Fibroblast of lung (primary cell): ENCODE results near the gene MYO18B. TPM values are rescaled to one million over a fixed set of nuclear protein-coding genes. Genes with fewer than 3 reads are reported as not detected.

Experiments
- DNase-seq, 2 donors: peaks; one replicate each; pipeline versions ENCODE4 v3.0.0 to v3.0.0-alpha.2; 2010; ENCODE audit warnings: low read depth in 2 of 2
- H2AFZ ChIP-seq: 2 replicates; pipeline ENCODE4 v1.5.1; 2012; ENCODE audit warnings: low read length, control low read depth, inconsistent platforms
- H3K27ac ChIP-seq: 2 replicates; pipeline ENCODE4 v1.5.1; 2011; ENCODE audit warnings: low read length, control low read depth; ENCODE audit not compliant: insufficient read depth
- H3K27me3 ChIP-seq: 2 replicates; pipeline ENCODE4 v1.5.1; 2011; ENCODE audit warnings: mild to moderate bottlenecking, low read length; ENCODE audit not compliant: control insufficient read depth, insufficient read depth
- H3K36me3 ChIP-seq: 2 replicates; pipeline ENCODE4 v1.5.1; 2011; ENCODE audit warnings: low read length; ENCODE audit not compliant: control insufficient read depth, insufficient read depth
- H3K4me1 ChIP-seq: 2 replicates; pipeline ENCODE4 v1.5.1; 2011; ENCODE audit warnings: low read length; ENCODE audit not compliant: control insufficient read depth, insufficient read depth; ENCODE audit errors: extremely low read depth
- H3K4me2 ChIP-seq: 2 replicates; pipeline ENCODE4 v1.5.1; 2011; ENCODE audit warnings: low read length, control low read depth; ENCODE audit not compliant: insufficient read depth; ENCODE audit errors: extremely low read depth
- H3K4me3 ChIP-seq, 4 experiments: fragments of 200-600 bp in 1 of 4; sonication (generic) in 1 of 4; replicated peaks in 1 of 4; 2 replicates each; pipeline ENCODE4 v1.5.1; 2011 to 2016; ENCODE audit warnings: low read length in 4 of 4, low read depth in 3 of 4, mild to moderate bottlenecking in 3 of 4, control low read depth in 2 of 4, inconsistent platforms in 1 of 4, mixed read lengths in 1 of 4; ENCODE audit not compliant: insufficient read depth in 1 of 4; ENCODE audit errors: control extremely low read depth in 1 of 4
- H3K79me2 ChIP-seq: 2 replicates; pipeline ENCODE4 v1.5.1; 2012; ENCODE audit warnings: mild to moderate bottlenecking, low read length, inconsistent platforms; ENCODE audit not compliant: control insufficient read depth, insufficient read depth
- H3K9ac ChIP-seq: 2 replicates; pipeline ENCODE4 v1.5.1; 2011; ENCODE audit warnings: mild to moderate bottlenecking, low read length, control low read depth; ENCODE audit not compliant: insufficient read depth
- H3K9me3 ChIP-seq: 2 replicates; pipeline ENCODE4 v1.5.1; 2012; ENCODE audit warnings: low read depth, low read length; ENCODE audit not compliant: control insufficient read depth, insufficient read depth
- H4K20me1 ChIP-seq: 2 replicates; pipeline ENCODE4 v1.5.1; 2011; ENCODE audit warnings: low read length; ENCODE audit not compliant: control insufficient read depth, insufficient read depth; ENCODE audit errors: extremely low read depth
- CTCF ChIP-seq, 2 donors: IDR thresholded peaks in 1 of 2; conservative IDR thresholded peaks in 1 of 2; 1 replicate in 1 of 2; 2 replicates in 1 of 2; pipeline ENCODE4 v1.5.1; 2011 to 2012; ENCODE audit warnings: low read length in 2 of 2, control low read depth in 1 of 2, inconsistent platforms in 1 of 2, low read depth in 1 of 2, mild to moderate bottlenecking in 1 of 2
- EZH2 ChIP-seq: IDR thresholded peaks from 2 replicates; pipeline ENCODE4 v1.5.1; 2012; ENCODE audit warnings: low read length, control low read depth, mild to moderate bottlenecking; ENCODE audit errors: missing control alignments
- polyA plus RNA-seq, 2 donors: library from polyadenylated mRNA; depleted of rRNA in 1 of 2; stranded (reverse) in 1 of 2; unstranded in 1 of 2; fragments of >200 nt; gene quantifications; 2 replicates each; pipeline ENCODE4 v1.2.1, GENCODE V29; 2011 to 2012; ENCODE audit warnings: missing spikeins in 1 of 2
- total RNA-seq: library from RNA; depleted of rRNA; stranded (reverse); fragments of >200 nt; gene quantifications from 2 replicates; pipeline ENCODE4 v1.2.1, GENCODE V29; 2014

MYO18B gene
- total and polyA plus RNA-seq, 2 donors (not counting 1 experiment from before 2014, with no cell fraction given) = 0.17 TPM; not detected in 1

GRCh38 chr22:25824828-25825423, 82.9 kb downstream of the MYO18B start:
- H3K4me1 ChIP-seq = no peaks in the 10 kb centered on the region
- no peaks in the 10 kb centered on the region for H3K36me3 ChIP-seq
- TF ChIP-seq CTCF (conservative IDR thresholded peaks at IDR 0.05 in 1 of 2, IDR thresholded peaks at IDR 0.05 in 1 of 2; ENCODE audit: low read depth in 1 of 2, low read length in 2 of 2) = no peak
- no peak for TF ChIP-seq EZH2

GRCh38 chr22:25827415-25827814, 85.4 kb downstream of the MYO18B start:
- H2AFZ ChIP-seq = no peak overlapping the region
- no peaks in the 10 kb centered on the region for H3K9me3 ChIP-seq
- no peak overlapping the region for H3K9ac ChIP-seq
- no peaks in the 10 kb centered on the region for H3K36me3 ChIP-seq
- H3K4me3 ChIP-seq = no peak overlapping the region
- H4K20me1 ChIP-seq = no peaks in the 10 kb centered on the region
- no peak for DNase-seq
- H3K79me2 ChIP-seq = no peaks in the 10 kb centered on the region
- H3K4me1 ChIP-seq = no peaks in the 10 kb centered on the region
- H3K4me2 ChIP-seq = no peak overlapping the region
- H3K27me3 ChIP-seq = no peaks in the 10 kb centered on the region
- TF ChIP-seq CTCF (conservative IDR thresholded peaks at IDR 0.05 in 1 of 2, IDR thresholded peaks at IDR 0.05 in 1 of 2; ENCODE audit: low read depth in 1 of 2, low read length in 2 of 2) (no peak), EZH2 (no peak)
- no peak overlapping the region for H3K27ac ChIP-seq

More at GRCh38 chr22:25824828-25825423, 82.9 kb downstream of the MYO18B start:
- H3K9me3 ChIP-seq = no peaks in the 10 kb centered on the region
- no peak for DNase-seq
- H2AFZ ChIP-seq = no peak overlapping the region
- H3K27me3 ChIP-seq = no peaks in the 10 kb centered on the region
- no peak overlapping the region for H3K9ac ChIP-seq
- no peak overlapping the region for H3K4me2 ChIP-seq
- no peaks in the 10 kb centered on the region for H4K20me1 ChIP-seq
- no peaks in the 10 kb centered on the region for H3K79me2 ChIP-seq
- no peak overlapping the region for H3K4me3 ChIP-seq
- no peak overlapping the region for H3K27ac ChIP-seq

- Histone ChIP-seq H3K27ac (no peak overlapping the region), H3K4me3 (no peak overlapping the region), H3K27me3 (no peaks in the 10 kb centered on the region), H3K36me3 (no peaks in the 10 kb centered on the region), H3K4me2 (no peak overlapping the region), H3K79me2 (no peaks in the 10 kb centered on the region), H3K4me1 (no peaks in the 10 kb centered on the region), H3K9ac (no peak overlapping the region), H4K20me1 (no peaks in the 10 kb centered on the region), H3K9me3 (no peaks in the 10 kb centered on the region), H2AFZ (no peak overlapping the region)
- TF ChIP-seq CTCF (conservative IDR thresholded peaks at IDR 0.05 in 1 of 2, IDR thresholded peaks at IDR 0.05 in 1 of 2; ENCODE audit: low read depth in 1 of 2, low read length in 2 of 2) = no peak
- no peak for TF ChIP-seq EZH2
- no peak for DNase-seq
Measured at GRCh38 chr22:25828422-25828821, 86.4 kb downstream of the MYO18B start.
